Left cardiac atrium (tissue), 4 donors: Measurements from ENCODE around the gene PROB1. TPM values are rescaled to one million over a fixed set of nuclear protein-coding genes. Genes with fewer than 3 reads are reported as not detected.
"Not testable (repeated sequence)": the region's sequence is repeated elsewhere in the genome, so short reads cannot be mapped to it uniquely, and the experiment has no call there.

Experiments used
- ATAC-seq, 2 donors: fragments of 200-7000 bp; cut with Tn5 transposase; one replicate each; pipeline ENCODE4 v1.9.1; 2020; ENCODE audit warnings: mild to moderate bottlenecking in 2 of 2, moderate library complexity in 2 of 2
- DNase-seq: peaks from one replicate; pipeline ENCODE4 v3.0.0-alpha.2; 2020
- intact Hi-C, 2 donors: fragments of 100-400 bp; cut with DNase I; formaldehyde crosslinking; loops; one replicate each; pipeline versions ENCODE4 v1.14.1 to v1.15.1; 2022 to 2023
- long read RNA-seq: library from polyadenylated mRNA; unstranded; transcript quantifications from one replicate; pipeline ENCODE4 v2.0.0, GENCODE V29; 2021
- total RNA-seq, 2 donors: library from RNA; stranded (reverse); fragmentation: NEBNext Ultra II Directional; extraction: Animal tissue kit (Norgen Biotek cat#: 25700); gene quantifications; one replicate each; pipeline ENCODE4 v1.2.1, GENCODE V29; 2021
- donor health status: DM: no; HTN: yes; CAD: no.
- donor health status: DM: no; HTN: yes; CAD: no; lungs with severe emphysema.
- donor health status: DM: yes; HTN: yes; CAD: no.
- donor health status: Dilated cardiomyopathy.

Gene PROB1
- total RNA-seq: 10 to 100 TPM; 21.7 to 27.9 TPM
- long read RNA-seq, full-length matches to known transcripts: 19 of 19 reads
- long read RNA-seq, partial matches to known transcripts: 0 of 19 reads
- long read RNA-seq, other reads (novel, unspliced or antisense): 0 of 19 reads

GRCh38 chr5:139394654-139395566, at the start of gene PROB1:
Gene PROB1 (minus strand): TSS chr5:139395104. CDS start chr5:139395081, 23 bp downstream.
- ATAC-seq: peak; percentile 75 to 76
- intact Hi-C loops: no loop called here
- peak; percentile 74 for DNase-seq

- intact Hi-C loops: no loop called here
- no peak for ATAC-seq
- no peak for DNase-seq
Observed at GRCh38 chr5:139443831-139444453, 49.0 kb upstream of the PROB1 start.

- ATAC-seq, intact Hi-C loops, DNase-seq: not testable (repeated sequence)
Observed at GRCh38 chr5:139440416-139440815, 45.5 kb upstream of the PROB1 start.

GRCh38 chr5:139439013-139439903, 44.4 kb upstream of the PROB1 start, which contains the start of gene DNAJC18:
Gene DNAJC18 (minus strand): TSS chr5:139439525. CDS start chr5:139439445, 80 bp downstream.
- DNase-seq: peak; percentile 96
- intact Hi-C loops: loop anchor here in 1 of 2 donors (5.0 kb wide), 1 partner anchor 78 kb away; no protein-coding TSS in a partner anchor
- ATAC-seq: peak; percentile 99

GRCh38 chr5:139438707-139439012, 43.8 kb upstream of the PROB1 start:
- intact Hi-C loops: loop anchor here in 1 of 2 donors (5.0 kb wide), 1 partner anchor 79 kb away; no protein-coding TSS in a partner anchor
- no peak for ATAC-seq
- no peak for DNase-seq

GRCh38 chr5:139435676-139436075, 40.8 kb upstream of the PROB1 start:
- intact Hi-C loops: loop anchor here in 1 of 2 donors (5.0 kb wide), 1 partner anchor 82 kb away; no protein-coding TSS in a partner anchor
- no peak for ATAC-seq
- no peak for DNase-seq

- DNase-seq (no peak), ATAC-seq (no peak)
- intact Hi-C loops: no loop called here
Observed at GRCh38 chr5:139431706-139432105, 36.8 kb upstream of the PROB1 start.

- no peak for ATAC-seq
- no peak for DNase-seq
- intact Hi-C loops: no loop called here
Observed at GRCh38 chr5:139430015-139430414, 35.1 kb upstream of the PROB1 start.

GRCh38 chr5:139426203-139426885, 31.4 kb upstream of the PROB1 start:
- no peak for DNase-seq
- intact Hi-C loops: loop anchor here in 1 of 2 donors (10.0 kb wide), 2 partner anchors 178 to 348 kb away; no protein-coding TSS in a partner anchor

GRCh38 chr5:139425497-139425896, 30.6 kb upstream of the PROB1 start:
- DNase-seq (no peak), ATAC-seq (no peak)
- intact Hi-C loops: loop anchor here in 1 of 2 donors (10.0 kb wide), 2 partner anchors 179 to 349 kb away; no protein-coding TSS in a partner anchor

More at GRCh38 chr5:139426203-139426885, 31.4 kb upstream of the PROB1 start:
- peak in 1 of 2 donors; percentile 13 for ATAC-seq

- no peak for DNase-seq
- intact Hi-C loops: loop anchor here (2.0 to 10.0 kb wide), 4 partner anchors 90 to 352 kb away; no protein-coding TSS in a partner anchor
Observed at GRCh38 chr5:139422307-139422893, 27.5 kb upstream of the PROB1 start.

GRCh38 chr5:139419226-139420192, 24.6 kb upstream of the PROB1 start:
- DNase-seq: no peak
- ATAC-seq: peak; percentile 12 to 18
- intact Hi-C loops: loop anchor here (2.0 to 10.0 kb wide), 4 partner anchors 63 to 355 kb away; partner anchors contain the start of gene STING1 (in 1 of the 2)

More at GRCh38 chr5:139422307-139422893, 27.5 kb upstream of the PROB1 start:
- ATAC-seq: peak; percentile 43 to 58

- intact Hi-C loops: loop anchor here in 1 of 2 donors (2.0 kb wide), 1 partner anchor 64 kb away; the partner anchor contains the start of gene STING1
- DNase-seq (no peak), ATAC-seq (peak; percentile 50)
Observed at GRCh38 chr5:139418793-139419192, 23.9 kb upstream of the PROB1 start.

- no peak for DNase-seq
- intact Hi-C loops: no loop called here
- peak; percentile 71 to 81 for ATAC-seq
Observed at GRCh38 chr5:139417214-139417613, 22.3 kb upstream of the PROB1 start.

- DNase-seq: no peak
- peak in 1 of 2 donors; percentile 9 for ATAC-seq
- intact Hi-C loops: no loop called here
Observed at GRCh38 chr5:139416651-139417050, 21.7 kb upstream of the PROB1 start.

GRCh38 chr5:139415869-139416268, 21.0 kb upstream of the PROB1 start:
- ATAC-seq (no peak), DNase-seq (no peak)
- intact Hi-C loops: no loop called here
